ENCODE results near the gene ELMO2.

The ELMO2 gene

DNA sequence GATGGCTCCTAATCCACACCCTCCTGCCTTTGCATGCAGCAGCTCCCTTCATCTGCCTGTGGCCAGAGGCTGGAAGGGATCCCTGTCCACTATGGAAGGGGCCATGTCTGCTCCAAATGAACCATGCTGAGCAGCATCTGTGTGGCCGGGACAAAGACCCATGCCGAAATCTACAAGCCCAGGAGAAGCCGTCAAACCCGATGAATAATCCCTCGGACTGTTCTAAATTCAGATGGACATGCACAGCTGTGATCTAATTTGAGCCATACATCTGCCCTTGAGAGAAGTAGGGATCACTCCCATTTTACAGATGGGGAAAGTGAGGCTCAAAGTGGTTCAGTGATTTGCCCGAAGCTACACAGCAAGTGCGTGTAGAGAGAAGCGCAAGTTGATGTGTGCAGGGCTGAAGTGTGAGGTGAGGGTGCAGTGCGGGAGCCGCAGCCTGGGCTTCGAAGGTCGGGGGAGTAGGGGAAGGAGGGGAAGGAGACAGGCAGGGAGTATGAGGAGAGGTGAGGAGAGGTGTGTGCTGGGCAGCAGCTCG, 75.5 kb downstream of the ELMO2 start:
- no peak for DNase-seq

GRCh38 chr20:46330072-46330763, 76.2 kb downstream of the ELMO2 start:
- no peak for DNase-seq

GRCh38 chr20:46328200-46328882, 78.1 kb downstream of the ELMO2 start:
- DNase-seq = no peak

GRCh38 chr20:46327557-46327956, 78.9 kb downstream of the ELMO2 start:
- no peak for DNase-seq

DNA sequence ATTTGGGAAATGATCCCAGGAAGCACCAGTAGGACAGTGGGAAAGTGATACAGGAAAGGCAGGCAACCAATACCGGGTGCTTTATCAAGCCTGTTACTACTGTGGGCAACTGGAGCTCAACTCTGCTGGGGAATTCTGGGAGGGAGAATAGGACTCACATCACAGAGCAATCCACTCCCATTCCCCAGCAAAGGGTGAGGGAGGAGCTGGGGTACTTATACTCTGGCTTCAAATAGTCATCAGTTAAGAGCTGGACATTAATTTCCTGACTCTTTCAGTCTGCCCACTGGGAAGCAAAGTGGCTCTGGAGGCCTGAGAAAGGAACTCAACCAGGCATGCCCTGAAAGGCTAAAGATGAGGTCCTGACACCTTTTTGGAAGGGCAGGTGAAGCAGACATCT, 80.6 kb downstream of the ELMO2 start:
- no peak for DNase-seq

DNA sequence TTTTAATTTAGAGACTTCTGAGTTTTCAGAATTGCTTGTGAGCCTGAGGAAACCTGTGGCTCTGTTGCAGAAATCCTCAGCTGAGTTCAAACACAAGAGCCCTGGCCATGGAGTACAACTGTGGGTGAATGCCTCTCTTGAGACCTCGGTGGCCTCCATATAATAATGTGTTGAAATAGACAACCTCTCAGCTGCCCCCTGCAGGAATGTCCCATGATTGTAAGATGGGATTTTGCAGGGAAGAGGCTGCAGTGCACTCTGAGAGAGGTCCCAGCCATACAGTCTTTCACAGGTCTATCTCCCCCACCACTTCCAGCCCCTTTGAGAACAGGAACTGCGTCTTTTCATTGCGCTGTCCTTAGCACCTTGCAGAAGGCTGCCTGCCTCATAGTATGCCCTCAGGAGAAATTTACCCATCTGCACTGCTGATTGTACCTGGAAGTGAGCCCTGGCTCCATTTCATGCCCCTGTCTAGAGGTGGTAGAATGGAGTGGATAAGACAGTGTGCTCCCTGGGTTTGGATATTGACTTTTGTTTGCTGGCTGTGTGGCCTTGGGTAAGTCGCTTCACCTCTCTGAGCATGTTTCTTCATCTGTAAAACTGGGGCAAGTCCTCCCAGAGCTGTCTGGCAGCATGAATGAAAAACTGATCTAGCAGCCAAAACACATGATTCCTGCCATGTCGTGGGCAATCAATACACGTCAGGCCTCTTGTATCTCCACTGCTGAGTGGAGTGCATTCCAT, 81.3 kb downstream of the ELMO2 start:
- peak; percentile 63 for DNase-seq

GRCh38 chr20:46324379-46324778, 82.0 kb downstream of the ELMO2 start:
- DNase-seq = no peak

DNA sequence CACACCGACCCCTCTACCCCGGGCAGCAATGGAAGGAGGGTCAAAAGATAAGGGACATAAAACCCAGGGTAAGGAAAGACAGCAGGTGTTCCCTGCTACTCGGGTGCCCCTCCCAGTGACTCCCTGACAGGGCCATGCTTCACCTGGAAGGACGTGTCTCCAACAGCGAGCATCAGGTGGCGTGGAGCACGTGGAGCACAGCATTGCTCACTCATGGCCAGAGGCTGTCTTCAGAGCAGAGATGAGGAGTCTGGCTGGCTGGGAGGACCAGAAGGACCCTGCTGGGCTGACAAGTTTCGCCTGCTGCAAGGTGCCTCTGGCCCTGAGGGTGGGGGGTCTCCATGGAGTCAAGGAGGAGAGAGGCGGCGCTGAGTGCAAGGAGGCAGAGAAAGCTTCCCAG, 82.9 kb downstream of the ELMO2 start:
- DNase-seq = no peak

- DNase-seq = no peak
Observed at GRCh38 chr20:46322641-46323040, 83.8 kb downstream of the ELMO2 start.

DNA sequence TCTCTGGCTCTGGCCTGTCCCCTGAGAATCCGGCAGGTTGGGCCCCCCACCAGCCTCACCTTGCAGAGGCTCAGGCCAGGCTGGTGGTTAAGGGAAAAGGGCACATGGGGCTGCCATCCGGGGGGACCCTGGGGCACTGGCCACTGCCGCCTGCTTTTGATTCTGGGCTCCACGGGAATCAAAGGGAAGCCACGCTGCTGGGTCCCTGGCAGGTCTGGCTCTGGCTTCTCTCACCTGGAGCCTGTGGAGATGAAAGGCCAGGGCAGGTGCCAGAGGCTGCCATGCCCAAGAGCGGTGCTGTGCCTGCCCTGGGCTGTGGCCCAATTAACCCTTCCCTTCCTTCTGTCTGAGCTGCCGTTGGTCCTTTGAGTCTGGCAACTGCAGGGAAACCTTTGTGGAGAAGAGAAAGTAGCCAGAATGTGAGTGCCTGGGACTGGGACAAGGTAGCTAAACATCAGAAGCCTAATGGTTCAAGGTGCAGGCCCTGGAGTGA, 88.7 kb downstream of the ELMO2 start:
- no peak for DNase-seq

DNA sequence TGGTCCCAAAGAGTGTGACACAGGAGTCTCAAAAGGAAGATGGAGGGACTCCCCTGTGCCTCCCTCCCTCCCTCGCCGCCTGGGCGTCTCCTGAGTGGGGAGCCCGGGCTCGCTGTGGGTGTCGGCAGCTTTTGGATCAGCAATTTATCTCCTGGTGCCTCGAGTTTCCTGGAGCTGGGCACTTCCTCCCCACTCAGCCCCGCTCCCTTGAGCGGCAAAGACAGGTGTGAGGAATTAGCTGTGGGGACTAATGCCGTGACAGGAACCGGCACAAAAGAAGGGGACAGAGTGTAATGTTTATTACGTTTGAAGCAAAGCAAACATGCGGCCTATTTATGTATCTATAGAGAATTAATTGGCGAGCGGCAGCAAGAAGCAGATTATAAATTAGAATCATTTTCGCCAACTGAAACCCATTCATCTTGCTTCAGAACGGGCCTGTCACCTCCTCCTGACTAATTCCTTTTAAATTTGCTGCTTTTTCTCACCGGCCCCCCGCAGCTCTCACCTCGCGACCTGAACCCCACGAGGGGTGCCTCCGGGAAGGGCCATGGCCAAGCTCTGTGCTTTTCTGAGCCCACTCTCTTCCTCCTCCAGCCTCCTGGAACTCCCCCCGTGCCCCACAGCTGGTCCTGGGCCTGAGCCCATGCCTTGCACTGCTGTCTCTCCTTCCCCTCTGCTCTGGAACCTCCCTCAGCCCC, 89.3 kb downstream of the ELMO2 start:
- no peak for DNase-seq
